KOPT-K1 (cell line): ENCODE measurements around the gene TOP2A.

ENCODE experiments used
- H3K27ac ChIP-seq: fragments of 200-600 bp; sonication (generic); 2 replicates; pipeline ENCODE4 v1.5.1; 2016; ENCODE audit warnings: antibody characterized with exemption, mild to moderate bottlenecking, low read depth, low read length; ENCODE audit not compliant: poor library complexity, severe bottlenecking
- H3K36me3 ChIP-seq: fragments of 200-600 bp; sonication (generic); 2 replicates; pipeline ENCODE4 v1.5.1; 2017; ENCODE audit warnings: antibody characterized with exemption, mild to moderate bottlenecking, low read length, moderate library complexity; ENCODE audit not compliant: insufficient read depth
- H3K9me3 ChIP-seq: fragments of 200-600 bp; sonication (generic); 2 replicates; pipeline ENCODE4 v1.5.1; 2017; ENCODE audit warnings: antibody characterized with exemption, low read length, mild to moderate bottlenecking; ENCODE audit not compliant: insufficient read depth, poor library complexity, severe bottlenecking

The TOP2A gene

GRCh38 chr17:40364906-40365305 is 52.8 kb downstream of the TOP2A start:
- Histone ChIP-seq H3K9me3 (no peaks in the 10 kb centered on the region), H3K27ac (no peak overlapping the region), H3K36me3 (no peaks in the 10 kb centered on the region)

DNA sequence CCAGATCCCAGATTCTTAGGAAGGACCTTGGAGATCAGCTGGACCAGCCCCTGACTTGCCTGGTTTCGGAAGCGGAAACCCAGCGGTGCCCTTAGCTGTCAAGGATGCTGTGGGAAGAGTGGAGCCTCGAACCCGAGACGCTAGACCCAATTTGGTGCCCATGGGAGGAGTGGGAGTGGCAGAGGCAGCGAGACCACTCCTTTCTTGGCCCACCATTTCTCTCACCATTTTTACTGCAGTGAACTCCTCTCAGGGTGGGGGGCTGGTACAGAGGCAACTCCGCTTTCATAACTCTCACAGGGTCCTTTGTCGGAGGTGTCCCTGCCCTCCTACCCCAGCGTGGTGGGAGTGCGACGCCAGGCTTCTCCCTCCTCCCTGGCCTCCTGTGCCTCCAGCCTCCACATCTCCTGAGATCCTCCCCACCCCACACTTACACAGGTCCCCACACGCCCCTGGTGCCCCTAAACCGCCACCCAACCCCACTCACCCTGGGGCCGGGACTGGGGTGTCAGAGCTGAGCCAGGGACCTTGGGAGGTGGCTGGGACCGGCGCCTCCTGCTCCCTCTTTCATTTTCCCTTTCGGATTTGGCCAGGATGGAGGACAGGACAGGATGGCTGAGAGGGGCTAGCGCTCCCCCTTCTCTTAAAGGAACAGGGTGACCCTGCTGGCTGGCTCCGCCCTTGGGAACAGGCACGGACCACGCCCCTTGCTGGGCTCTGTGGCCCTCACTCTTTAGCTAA is 53.4 kb downstream of the TOP2A start, which contains the start of gene GJD3:
GJD3 (minus strand) TSS at position 617 of the 741 bp plus-strand sequence. CDS start 922 bp downstream, outside the sequence.
- H3K36me3 ChIP-seq = no peaks in the 10 kb centered on the region
- no peak within 1 kb of the TSS for H3K27ac ChIP-seq
- no peaks in the 10 kb centered on the region for H3K9me3 ChIP-seq

- Histone ChIP-seq H3K27ac (peak overlapping the region; percentile 44), H3K36me3 (no peaks in the 10 kb centered on the region), H3K9me3 (no peaks in the 10 kb centered on the region)
Measured at GRCh38 chr17:40363111-40363827, 54.4 kb downstream of the TOP2A start.

GRCh38 chr17:40362696-40363110 is 55.0 kb downstream of the TOP2A start:
- Histone ChIP-seq H3K27ac (peak overlapping the region; percentile 44), H3K36me3 (no peaks in the 10 kb centered on the region), H3K9me3 (no peaks in the 10 kb centered on the region)

DNA sequence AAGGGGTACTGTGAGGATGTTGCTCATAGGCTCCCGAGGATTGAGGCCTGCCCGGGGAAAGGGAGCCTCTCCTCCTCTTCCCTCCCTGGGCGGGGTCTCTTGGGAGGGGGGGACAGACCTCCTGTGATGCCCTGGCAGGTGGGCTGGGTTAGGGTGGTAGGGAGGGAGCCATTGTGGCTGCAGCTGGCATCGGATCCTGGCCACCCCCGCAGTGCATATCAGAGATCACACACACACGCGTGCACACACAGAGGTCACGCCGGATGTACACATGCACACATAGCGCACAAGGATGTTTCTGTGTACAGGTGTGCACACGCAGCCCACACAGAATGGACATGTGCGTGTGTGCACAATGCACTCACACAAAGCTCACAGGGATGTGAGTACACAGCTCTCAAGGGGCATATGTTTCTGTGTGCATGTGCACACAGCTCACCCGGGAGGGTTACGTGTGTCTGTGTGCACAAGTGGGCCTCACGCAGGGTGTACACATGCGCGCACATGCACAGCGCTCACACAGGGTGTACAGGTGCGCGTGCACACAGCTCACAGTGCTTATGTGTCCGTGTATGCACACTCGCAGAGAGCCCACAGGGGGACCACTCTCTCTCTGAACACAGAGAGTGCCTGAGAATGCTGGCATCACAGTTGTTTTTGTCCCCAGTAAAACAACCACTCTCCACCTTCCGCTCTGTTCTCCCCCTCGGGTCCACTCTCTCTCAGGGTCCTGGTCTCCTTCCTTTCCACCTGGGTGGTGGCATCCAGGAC is 55.6 kb downstream of the TOP2A start:
- Histone ChIP-seq H3K36me3 (no peaks in the 10 kb centered on the region), H3K27ac (peak overlapping the region; percentile 13), H3K9me3 (no peaks in the 10 kb centered on the region)

- no peaks in the 10 kb centered on the region for H3K9me3 ChIP-seq
- H3K27ac ChIP-seq = no peak overlapping the region
- H3K36me3 ChIP-seq = 0 out of 2 replicates have a peak, but pooled peaks cover 2% of the 10 kb centered on the region
Measured at GRCh38 chr17:40361063-40361924, 56.4 kb downstream of the TOP2A start.

DNA sequence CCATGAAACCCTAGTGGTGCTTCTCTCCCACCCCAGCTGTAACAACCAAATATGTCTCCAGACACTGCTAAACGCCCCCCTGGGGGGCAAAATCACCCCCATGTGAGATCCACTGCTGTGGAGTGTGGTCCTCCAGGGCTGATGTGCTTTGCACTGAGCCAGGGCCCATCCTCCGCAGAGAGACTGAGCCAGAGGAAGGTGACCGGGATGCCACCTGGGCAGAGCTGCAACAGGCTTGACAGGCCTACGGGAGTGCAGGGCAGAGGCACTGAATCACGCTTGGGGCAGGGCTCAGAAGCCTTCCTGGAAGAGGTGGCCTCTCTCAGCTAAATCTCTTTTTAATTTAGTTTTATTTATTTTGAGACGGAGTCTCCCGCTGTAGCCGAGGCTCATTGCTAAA is 57.6 kb downstream of the TOP2A start:
- H3K9me3 ChIP-seq = no peaks in the 10 kb centered on the region

GRCh38 chr17:40358323-40359038 is 59.2 kb downstream of the TOP2A start:
- peaks cover 14% of the 10 kb centered on the region; the same call in 1 of the 2 replicates for H3K36me3 ChIP-seq
- H3K27ac ChIP-seq = no peak overlapping the region
- no peaks in the 10 kb centered on the region for H3K9me3 ChIP-seq

More for the DNA sequence above, 57.6 kb downstream of the TOP2A start:
- no peak overlapping the region for H3K27ac ChIP-seq
- peaks cover 13% of the 10 kb centered on the region; the same call in 1 of the 2 replicates for H3K36me3 ChIP-seq

DNA sequence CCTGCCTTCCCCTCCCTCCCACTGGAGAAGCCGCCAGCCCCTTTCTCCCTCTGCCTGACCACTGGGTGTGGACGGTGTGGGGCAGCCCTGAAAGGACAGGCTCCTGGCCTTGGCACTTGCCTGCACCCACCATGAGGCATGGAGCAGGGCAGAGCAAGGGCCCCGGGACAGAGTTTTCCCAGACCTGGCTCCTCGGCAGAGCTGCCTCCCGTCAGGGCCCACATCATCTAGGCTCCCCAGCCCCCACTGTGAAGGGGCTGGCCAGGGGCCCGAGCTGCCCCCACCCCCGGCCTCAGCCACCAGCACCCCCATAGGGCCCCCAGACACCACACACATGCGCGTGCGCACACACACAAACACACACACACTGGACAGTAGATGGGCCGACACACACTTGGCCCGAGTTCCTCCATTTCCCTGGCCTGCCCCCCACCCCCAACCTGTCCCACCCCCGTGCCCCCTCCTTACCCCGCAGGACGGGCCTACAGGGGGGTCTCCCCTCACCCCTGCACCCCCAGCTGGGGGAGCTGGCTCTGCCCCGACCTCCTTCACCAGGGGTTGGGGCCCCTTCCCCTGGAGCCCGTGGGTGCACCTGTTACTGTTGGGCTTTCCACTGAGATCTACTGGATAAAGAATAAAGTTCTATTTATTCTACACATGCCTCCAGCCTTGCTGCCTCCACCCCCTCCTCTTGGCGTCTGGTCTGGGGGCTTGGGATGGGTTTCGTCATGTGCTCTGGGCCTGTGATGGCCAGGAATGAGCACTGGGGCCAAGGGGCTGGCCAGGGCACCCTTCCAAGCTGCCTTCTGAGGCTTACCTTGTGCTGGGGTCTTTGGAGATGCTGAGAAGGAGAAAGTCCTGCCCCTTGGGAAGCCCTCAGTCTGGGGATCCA is 60.5 kb downstream of the TOP2A start:
- Histone ChIP-seq H3K9me3 (no peaks in the 10 kb centered on the region), H3K36me3 (peaks cover 23% of the 10 kb centered on the region; the same call in 1 of the 2 replicates), H3K27ac (peak overlapping the region; percentile 22)

GRCh38 chr17:40355804-40356758 is 61.6 kb downstream of the TOP2A start:
- no peaks in the 10 kb centered on the region for H3K9me3 ChIP-seq
- H3K27ac ChIP-seq = no peak overlapping the region
- H3K36me3 ChIP-seq = peaks cover 28% of the 10 kb centered on the region; the same call in 1 of the 2 replicates

DNA sequence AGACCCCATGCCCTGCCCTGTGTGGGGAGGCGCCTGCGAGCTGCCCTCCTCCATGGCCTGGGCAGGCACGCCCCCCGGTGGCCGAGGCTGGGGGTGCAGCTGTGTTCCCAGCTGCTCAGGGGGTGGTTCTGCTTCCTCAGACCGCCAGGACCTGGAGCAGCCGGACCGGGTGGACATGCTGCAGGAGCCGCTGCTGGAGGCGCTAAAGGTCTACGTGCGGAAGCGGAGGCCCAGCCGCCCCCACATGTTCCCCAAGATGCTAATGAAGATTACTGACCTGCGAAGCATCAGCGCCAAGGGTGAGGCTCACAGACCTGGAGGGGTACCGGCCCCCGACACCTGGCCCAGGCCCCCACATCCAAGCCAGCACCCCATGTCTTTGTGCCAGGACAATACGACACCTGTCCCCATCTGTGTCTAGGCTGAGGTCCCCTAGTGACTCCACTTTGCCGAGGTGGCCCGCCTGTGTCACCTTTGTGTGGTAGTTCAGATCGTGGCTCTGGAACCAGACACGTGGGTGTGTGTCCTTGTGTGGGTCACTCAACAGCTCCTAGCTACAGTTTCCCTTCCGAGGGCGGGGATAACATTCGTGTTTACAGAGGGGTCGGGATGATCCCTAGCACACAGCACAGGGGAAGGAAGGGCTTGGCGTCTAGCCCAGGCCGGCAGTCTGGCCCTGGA is 62.4 kb downstream of the TOP2A start:
- Histone ChIP-seq H3K36me3 (peaks cover 31% of the 10 kb centered on the region), H3K27ac (no peak overlapping the region), H3K9me3 (no peaks in the 10 kb centered on the region)
